ENCODE data around the gene SPON2. TPM values are rescaled to one million over a fixed set of nuclear protein-coding genes. Genes with fewer than 3 reads are reported as not detected.

The SPON2 gene
- total RNA-seq, 2 donors from 2014 or later: 15.2 to 18.4 TPM

- no peak overlapping the region for H3K4me3 ChIP-seq
- no peak overlapping the region for H3K27ac ChIP-seq
- H3K9me3 ChIP-seq: no peaks in the 10 kb centered on the region
- no peak for ATAC-seq (ENCODE audit: insufficient number of reproducible peaks, low FRiP score, low read depth)
- H3K4me1 ChIP-seq (ENCODE audit: control insufficient read depth in 1 of 2, low read depth in 2 of 2): peaks cover 0 to 4% of the 10 kb centered on the region in 2 donors
- DNase-seq (ENCODE audit: low spot score): no peak
- H3K27me3 ChIP-seq (replicated peaks; ENCODE audit: insufficient read depth): no peaks in the 10 kb centered on the region
- H3K36me3 ChIP-seq: peaks cover 48% of the 10 kb centered on the region
- no peak for TF ChIP-seq CTCF (IDR thresholded peaks at IDR 0.05)
Observed at GRCh38 chr4:1217366-1217765, 45.0 kb upstream of the SPON2 start.

- Histone ChIP-seq H3K9me3 (no peaks in the 10 kb centered on the region), H3K36me3 (peaks cover 48% of the 10 kb centered on the region), H3K4me3 (no peak overlapping the region), H3K27ac (no peak overlapping the region), H3K4me1 (ENCODE audit: control insufficient read depth in 1 of 2, low read depth in 2 of 2) (peaks cover 3 to 9% of the 10 kb centered on the region in 2 donors), H3K27me3 (replicated peaks; ENCODE audit: insufficient read depth) (no peaks in the 10 kb centered on the region)
- no peak for TF ChIP-seq CTCF (IDR thresholded peaks at IDR 0.05)
- ATAC-seq (ENCODE audit: insufficient number of reproducible peaks, low FRiP score, low read depth) (no peak), DNase-seq (ENCODE audit: low spot score) (no peak)
Observed at GRCh38 chr4:1216869-1217294, 44.5 kb upstream of the SPON2 start.

- DNase-seq (ENCODE audit: low spot score) (no peak), ATAC-seq (ENCODE audit: insufficient number of reproducible peaks, low FRiP score, low read depth) (no peak)
- Histone ChIP-seq H3K27me3 (replicated peaks; ENCODE audit: insufficient read depth) (no peaks in the 10 kb centered on the region), H3K4me1 (ENCODE audit: control insufficient read depth in 1 of 2, low read depth in 2 of 2) (peaks cover 10 to 16% of the 10 kb centered on the region in 2 donors), H3K9me3 (no peaks in the 10 kb centered on the region), H3K4me3 (no peak overlapping the region), H3K36me3 (peaks cover 43% of the 10 kb centered on the region), H3K27ac (no peak overlapping the region)
- TF ChIP-seq CTCF (IDR thresholded peaks at IDR 0.05): no peak
Observed at GRCh38 chr4:1216076-1216614, 43.8 kb upstream of the SPON2 start.

GRCh38 chr4:1215141-1216075, 43.0 kb upstream of the SPON2 start:
- H3K4me3 ChIP-seq: no peak overlapping the region
- no peaks in the 10 kb centered on the region for H3K9me3 ChIP-seq
- peaks cover 13 to 24% of the 10 kb centered on the region in 2 donors for H3K4me1 ChIP-seq (ENCODE audit: control insufficient read depth in 1 of 2, low read depth in 2 of 2)
- H3K36me3 ChIP-seq: peaks cover 43% of the 10 kb centered on the region
- no peak for TF ChIP-seq CTCF (IDR thresholded peaks at IDR 0.05)
- H3K27ac ChIP-seq: no peak overlapping the region
- ATAC-seq (ENCODE audit: insufficient number of reproducible peaks, low FRiP score, low read depth): no peak
- no peaks in the 10 kb centered on the region for H3K27me3 ChIP-seq (replicated peaks; ENCODE audit: insufficient read depth)
- no peak for DNase-seq (ENCODE audit: low spot score)

Measured in thoracic aorta (tissue), 2 donors.